HepG2 (cell line): ENCODE measurements around the gene SLC16A11. TPM values are rescaled to one million over a fixed set of nuclear protein-coding genes. Genes with fewer than 3 reads are reported as not detected.
A peak's percentile ranks its signal among the peaks of the same experiment; 100 is the strongest.

Experiments used
- ATAC-seq: fragments of 200-7000 bp; cut with Tn5 transposase; 3 replicates; pipeline ENCODE4 v1.9.1; 2020; ENCODE audit warnings: mild to moderate bottlenecking, moderate library complexity
- BruUV-seq: library from RNA; stranded (reverse); fragments of 400-500 nt; replicated peaks from 2 replicates; lab custom pipeline; 2021; lab: Mats Ljungman, UMichigan
- CTCF ChIA-PET: fragments of 300-600 bp; formaldehyde crosslinking; extraction: SDS; loops from one replicate; lab custom pipeline; 2021; ENCODE audit warnings: low total read pairs, inconsistent platforms, low intra/inter-chr PET ratio; lab: Yijun Ruan, JAX
- POLR2A ChIA-PET: fragments of 350-600 bp; sonication (Branson Sonifier 250); formaldehyde crosslinking; loops from one replicate; lab custom pipeline; 2020; ENCODE audit warnings: antibody characterized with exemption, inconsistent platforms; lab: Yijun Ruan, JAX
- DNase-seq: peaks from one replicate; pipeline ENCODE4 v3.0.0-alpha.2; 2015; ENCODE audit warnings: low spot score
- FAIRE-seq: peaks from 3 replicates; lab custom pipeline; 2011; peaks lifted over from hg19 to GRCh38; lab: Jason Lieb, UNC
- H2AFZ ChIP-seq: one replicate; pipeline ENCODE4 v1.6.1; 2011; ENCODE audit warnings: low read length, inconsistent platforms
- H3K27ac ChIP-seq: fragments of 300-600 bp; 3 replicates; pipeline ENCODE4 v1.8.0; 2011; ENCODE audit warnings: mixed run types, mild to moderate bottlenecking, mixed read lengths, low read length, inconsistent platforms; ENCODE audit not compliant: insufficient read depth; ENCODE audit errors: extremely low read length
- H3K27me3 ChIP-seq, 2 experiments: fragments of 200-600 bp in 1 of 2; 2 replicates in 1 of 2; 3 replicates in 1 of 2; pipeline versions ENCODE4 v1.6.0 to v1.8.0; 2011; ENCODE audit warnings: low read length in 2 of 2, mild to moderate bottlenecking in 2 of 2, moderate library complexity in 2 of 2, inconsistent platforms in 1 of 2; ENCODE audit not compliant: insufficient read depth in 2 of 2, control insufficient read depth in 1 of 2
- H3K36me3 ChIP-seq, 2 experiments: fragments of 200-600 bp in 1 of 2; replicated peaks in 1 of 2; 2 replicates in 1 of 2; 3 replicates in 1 of 2; pipeline versions ENCODE4 v1.5.1 to v1.8.0; 2011; ENCODE audit warnings: low read length in 2 of 2, inconsistent platforms in 1 of 2; ENCODE audit not compliant: insufficient read depth in 2 of 2, control insufficient read depth in 1 of 2
- H3K4me1 ChIP-seq: 2 replicates; pipeline ENCODE4 v1.5.1; 2012; ENCODE audit warnings: low read length, inconsistent platforms; ENCODE audit not compliant: insufficient read depth
- H3K4me2 ChIP-seq: 2 replicates; pipeline ENCODE4 v1.6.0; 2011; ENCODE audit warnings: low read depth, low read length, inconsistent platforms
- H3K4me3 ChIP-seq, 3 experiments: fragments of 200-600 bp in 1 of 3; sonication (generic), shearing (Covaris generic) in 1 of 3; replicated peaks in 1 of 3; 2 replicates each; pipeline ENCODE4 v1.5.1; 2011 to 2016; ENCODE audit warnings: low read length in 3 of 3, inconsistent platforms in 2 of 3, low read depth in 2 of 3, mild to moderate bottlenecking in 2 of 3, control low read depth in 1 of 3, mixed read lengths in 1 of 3; ENCODE audit not compliant: insufficient read depth in 1 of 3
- H3K79me2 ChIP-seq: one replicate; pipeline ENCODE4 v1.6.1; 2011; ENCODE audit warnings: low read length, inconsistent platforms; ENCODE audit not compliant: insufficient read depth
- H3K9ac ChIP-seq: 2 replicates; pipeline ENCODE4 v1.6.0; 2011; ENCODE audit warnings: mild to moderate bottlenecking, low read depth, low read length, inconsistent platforms; ENCODE audit not compliant: insufficient read depth
- H3K9me3 ChIP-seq: 2 replicates; pipeline ENCODE4 v1.5.1; 2012; ENCODE audit warnings: mild to moderate bottlenecking, low read length
- H4K20me1 ChIP-seq: 2 replicates; pipeline ENCODE4 v1.6.0; 2011; ENCODE audit warnings: inconsistent platforms, mild to moderate bottlenecking, low read length, moderate library complexity; ENCODE audit not compliant: insufficient read depth
- CREB1 ChIP-seq, 2 experiments: fragments of 450-650 bp in 1 of 2; IDR thresholded peaks; 2 replicates each; pipeline ENCODE4 v1.6.1; 2016 to 2017; ENCODE audit warnings: control low read depth in 1 of 2, mild to moderate bottlenecking in 1 of 2, missing compliant biosample characterization in 1 of 2, missing genetic modification characterization in 1 of 2
- ISL2 ChIP-seq: sonication (generic); formaldehyde crosslinking; IDR thresholded peaks from 2 replicates; pipeline ENCODE4 v1.5.0; 2020; ENCODE audit warnings: missing genetic modification reagents
- NONO ChIP-seq, 2 experiments: fragments of 450-650 bp in 1 of 2; sonication (generic) in 1 of 2; formaldehyde crosslinking in 1 of 2; IDR thresholded peaks in 1 of 2; conservative IDR thresholded peaks in 1 of 2; 2 replicates each; pipeline versions ENCODE4 v1.6.1 to v1.8.0; 2017 to 2022; ENCODE audit warnings: mild to moderate bottlenecking in 1 of 2, missing genetic modification reagents in 1 of 2, moderate library complexity in 1 of 2
- ZNF160 ChIP-seq: sonication (generic); formaldehyde crosslinking; IDR thresholded peaks from 2 replicates; pipeline ENCODE4 v1.8.0; 2022; ENCODE audit warnings: mild to moderate bottlenecking, inconsistent platforms, missing genetic modification reagents
- ZNF292 ChIP-seq: sonication (generic); formaldehyde crosslinking; IDR thresholded peaks from 2 replicates; pipeline ENCODE4 v1.8.1; 2022; ENCODE audit warnings: mild to moderate bottlenecking, low read depth, missing genetic modification reagents, borderline replicate concordance
- WGBS: methylation state at CpG from one replicate; pipeline ENCODE4 v1.1.6; 2017; ENCODE audit warnings: low lambda C conversion rate; 5-methylcytosine and 5-hydroxymethylcytosine counted together
- in situ Hi-C: cut with HindIII; loops from 2 replicates; pipeline ENCODE4 v1.10.0; 2017; ENCODE audit warnings: low pct_unique_long_range_greater_than_20kb; ENCODE audit not compliant: extremely low pct_ligation_motif_present
- intact Hi-C: fragments of 100-400 bp; cut with micrococcal nuclease; formaldehyde crosslinking; loops from one replicate; pipeline ENCODE4 v1.10.0; 2022; ENCODE audit not compliant: unreplicated experiment
- polyA plus RNA-seq, 8 experiments: library from polyadenylated mRNA; depleted of rRNA in 3 of 8; stranded (reverse) in 7 of 8; unstranded in 1 of 8; fragments of >200 nt; fragmentation: Illumina TruSeq in 4 of 8; extraction: Trizol in 4 of 8; gene quantifications; 2 replicates each; pipeline versions ENCODE4 v1.2.1 to v1.2.3, GENCODE V29; 2011 to 2016; ENCODE audit warnings: low read depth in 4 of 8, missing spikeins in 1 of 8, mixed read lengths in 1 of 8; ENCODE audit not compliant: insufficient read depth in 1 of 8
- total RNA-seq, 5 experiments: library from RNA; depleted of rRNA; stranded (reverse); fragments of >200 nt; fragmentation: Illumina TruSeq; extraction: Trizol; gene quantifications; 2 replicates each; pipeline ENCODE4 v1.2.3, GENCODE V29; 2016; ENCODE audit warnings: low read depth in 1 of 5
- TF ChIP-seq, protein P1 (sequence below): sonication (generic); formaldehyde crosslinking; IDR thresholded peaks from 2 replicates; pipeline ENCODE4 v1.4.0; 2020; ENCODE audit warnings: missing genetic modification reagents, mild to moderate bottlenecking, borderline replicate concordance
- TF ChIP-seq, protein P2 (sequence below): sonication (generic); formaldehyde crosslinking; IDR thresholded peaks from one replicate; pipeline ENCODE4 v1.5.1; 2020; ENCODE audit warnings: mild to moderate bottlenecking, missing genetic modification reagents; ENCODE audit errors: not compliant biosample characterization
- TF ChIP-seq, protein P3 (sequence below): sonication (generic); formaldehyde crosslinking; conservative IDR thresholded peaks from 2 replicates; pipeline ENCODE4 v1.4.0; 2020; ENCODE audit warnings: missing genetic modification reagents

Gene SLC16A11
- total and polyA plus RNA-seq, 2 of the 13 experiments (the other 11 are each of a cell fraction or from before 2014, with no cell fraction given), result not detected

- no peaks in the 10 kb centered on the region; a peak in 2 of 5 replicates for H3K27me3 ChIP-seq
- no peaks in the 10 kb centered on the region for H4K20me1 ChIP-seq
- H3K9me3 ChIP-seq, result no peaks in the 10 kb centered on the region
- POLR2A ChIA-PET, result interaction anchor here (0.8 to 2.2 kb wide), 2 partner anchors 20 to 302 kb away, joined by 6 to 7 read pairs; partner anchors contain the start of genes SLC13A5 and SLC16A13
- peak overlapping the region; percentile 63 to 84 (median 83); a peak in 5 of 6 replicates for H3K4me3 ChIP-seq
- DNase-seq (no peak), FAIRE-seq (no peak), ATAC-seq (peak; percentile 1; the same call in 1 of the 3 replicates)
- CTCF ChIA-PET, result no interaction called here
- no peak overlapping the region for H2AFZ ChIP-seq
- H3K27ac ChIP-seq, result peak overlapping the region; percentile 98
- 58% methylated on average over 31 of the region's 56 CpGs for WGBS
- H3K4me1 ChIP-seq, result peaks cover 40% of the 10 kb centered on the region
- peak overlapping the region; percentile 98 for H3K9ac ChIP-seq
- H3K79me2 ChIP-seq, result peaks cover 36% of the 10 kb centered on the region
- H3K36me3 ChIP-seq, result no peaks in the 10 kb centered on the region; a peak in 1 of 5 replicates
- BruUV-seq, result no TSS peak
- H3K4me2 ChIP-seq, result peak overlapping the region; percentile 95
- in situ Hi-C loops, result loop anchor here (10.0 kb wide), 1 partner anchor 350 kb away; no protein-coding TSS in a partner anchor
- intact Hi-C loops, result loop anchor here (5.0 kb wide), 1 partner anchor 363 kb away; the partner anchor contains the start of genes C17orf100 and MED31
- TF ChIP-seq ISL2 (CRISPR knock-in tag) (0 out of 2 replicates have a peak, but pooled peaks have one; percentile 0), ZNF160 (no peak; the same call in 1 of the 2 replicates), ZNF292 (CRISPR knock-in tag) (0 out of 2 replicates have a peak, but pooled peaks have one; percentile 6), NONO (IDR thresholded peaks at IDR 0.05) (no peak), NONO (CRISPR knock-in tag; conservative IDR thresholded peaks at IDR 0.05) (no peak), CREB1 (IDR thresholded peaks at IDR 0.05) (no peak), CREB1 (CRISPR knock-in tag; IDR thresholded peaks at IDR 0.05) (no peak)
- TF ChIP-seq, protein P1, sequence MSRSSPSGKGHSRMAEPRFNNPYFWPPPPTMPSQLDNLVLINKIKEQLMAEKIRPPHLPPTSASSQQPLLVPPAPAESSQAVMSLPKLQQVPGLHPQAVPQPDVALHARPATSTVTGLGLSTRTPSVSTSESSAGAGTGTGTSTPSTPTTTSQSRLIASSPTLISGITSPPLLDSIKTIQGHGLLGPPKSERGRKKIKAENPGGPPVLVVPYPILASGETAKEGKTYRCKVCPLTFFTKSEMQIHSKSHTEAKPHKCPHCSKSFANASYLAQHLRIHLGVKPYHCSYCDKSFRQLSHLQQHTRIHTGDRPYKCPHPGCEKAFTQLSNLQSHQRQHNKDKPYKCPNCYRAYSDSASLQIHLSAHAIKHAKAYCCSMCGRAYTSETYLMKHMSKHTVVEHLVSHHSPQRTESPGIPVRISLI, result no peak
- TF ChIP-seq, protein P2, sequence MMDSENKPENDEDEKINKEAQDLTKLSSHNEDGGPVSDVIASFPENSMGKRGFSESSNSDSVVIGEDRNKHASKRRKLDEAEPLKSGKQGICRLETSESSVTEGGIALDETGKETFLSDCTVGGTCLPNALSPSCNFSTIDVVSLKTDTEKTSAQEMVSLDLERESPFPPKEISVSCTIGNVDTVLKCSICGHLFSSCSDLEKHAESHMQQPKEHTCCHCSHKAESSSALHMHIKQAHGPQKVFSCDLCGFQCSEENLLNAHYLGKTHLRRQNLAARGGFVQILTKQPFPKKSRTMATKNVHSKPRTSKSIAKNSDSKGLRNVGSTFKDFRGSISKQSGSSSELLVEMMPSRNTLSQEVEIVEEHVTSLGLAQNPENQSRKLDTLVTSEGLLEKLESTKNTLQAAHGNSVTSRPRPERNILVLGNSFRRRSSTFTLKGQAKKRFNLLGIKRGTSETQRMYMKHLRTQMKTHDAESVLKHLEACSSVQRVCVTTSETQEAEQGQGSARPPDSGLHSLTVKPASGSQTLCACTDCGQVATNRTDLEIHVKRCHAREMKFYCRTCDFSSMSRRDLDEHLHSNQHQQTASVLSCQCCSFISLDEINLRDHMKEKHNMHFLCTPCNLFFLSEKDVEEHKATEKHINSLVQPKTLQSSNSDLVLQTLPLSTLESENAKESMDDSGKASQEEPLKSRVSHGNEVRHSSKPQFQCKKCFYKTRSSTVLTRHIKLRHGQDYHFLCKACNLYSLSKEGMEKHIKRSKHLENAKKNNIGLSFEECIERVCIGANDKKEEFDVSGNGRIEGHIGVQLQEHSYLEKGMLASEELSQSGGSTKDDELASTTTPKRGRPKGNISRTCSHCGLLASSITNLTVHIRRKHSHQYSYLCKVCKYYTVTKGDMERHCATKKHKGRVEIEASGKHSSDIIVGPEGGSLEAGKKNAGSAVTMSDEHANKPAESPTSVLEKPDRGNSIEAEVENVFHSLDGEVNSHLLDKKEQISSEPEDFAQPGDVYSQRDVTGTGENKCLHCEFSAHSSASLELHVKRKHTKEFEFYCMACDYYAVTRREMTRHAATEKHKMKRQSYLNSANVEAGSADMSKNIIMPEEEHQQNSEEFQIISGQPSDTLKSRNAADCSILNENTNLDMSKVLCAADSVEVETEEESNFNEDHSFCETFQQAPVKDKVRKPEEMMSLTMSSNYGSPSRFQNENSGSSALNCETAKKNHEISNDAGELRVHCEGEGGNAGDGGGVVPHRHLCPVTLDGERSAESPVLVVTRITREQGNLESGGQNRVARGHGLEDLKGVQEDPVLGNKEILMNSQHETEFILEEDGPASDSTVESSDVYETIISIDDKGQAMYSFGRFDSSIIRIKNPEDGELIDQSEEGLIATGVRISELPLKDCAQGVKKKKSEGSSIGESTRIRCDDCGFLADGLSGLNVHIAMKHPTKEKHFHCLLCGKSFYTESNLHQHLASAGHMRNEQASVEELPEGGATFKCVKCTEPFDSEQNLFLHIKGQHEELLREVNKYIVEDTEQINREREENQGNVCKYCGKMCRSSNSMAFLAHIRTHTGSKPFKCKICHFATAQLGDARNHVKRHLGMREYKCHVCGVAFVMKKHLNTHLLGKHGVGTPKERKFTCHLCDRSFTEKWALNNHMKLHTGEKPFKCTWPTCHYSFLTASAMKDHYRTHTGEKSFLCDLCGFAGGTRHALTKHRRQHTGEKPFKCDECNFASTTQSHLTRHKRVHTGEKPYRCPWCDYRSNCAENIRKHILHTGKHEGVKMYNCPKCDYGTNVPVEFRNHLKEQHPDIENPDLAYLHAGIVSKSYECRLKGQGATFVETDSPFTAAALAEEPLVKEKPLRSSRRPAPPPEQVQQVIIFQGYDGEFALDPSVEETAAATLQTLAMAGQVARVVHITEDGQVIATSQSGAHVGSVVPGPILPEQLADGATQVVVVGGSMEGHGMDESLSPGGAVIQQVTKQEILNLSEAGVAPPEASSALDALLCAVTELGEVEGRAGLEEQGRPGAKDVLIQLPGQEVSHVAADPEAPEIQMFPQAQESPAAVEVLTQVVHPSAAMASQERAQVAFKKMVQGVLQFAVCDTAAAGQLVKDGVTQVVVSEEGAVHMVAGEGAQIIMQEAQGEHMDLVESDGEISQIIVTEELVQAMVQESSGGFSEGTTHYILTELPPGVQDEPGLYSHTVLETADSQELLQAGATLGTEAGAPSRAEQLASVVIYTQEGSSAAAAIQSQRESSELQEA, result peak; percentile 6
- TF ChIP-seq, protein P3, sequence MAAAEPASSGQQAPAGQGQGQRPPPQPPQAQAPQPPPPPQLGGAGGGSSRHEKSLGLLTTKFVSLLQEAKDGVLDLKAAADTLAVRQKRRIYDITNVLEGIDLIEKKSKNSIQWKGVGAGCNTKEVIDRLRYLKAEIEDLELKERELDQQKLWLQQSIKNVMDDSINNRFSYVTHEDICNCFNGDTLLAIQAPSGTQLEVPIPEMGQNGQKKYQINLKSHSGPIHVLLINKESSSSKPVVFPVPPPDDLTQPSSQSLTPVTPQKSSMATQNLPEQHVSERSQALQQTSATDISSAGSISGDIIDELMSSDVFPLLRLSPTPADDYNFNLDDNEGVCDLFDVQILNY (CRISPR knock-in tag), result no peak
Observed at GRCh38 chr17:7014995-7015958, 28.6 kb downstream of the SLC16A11 start.
